Parathyroid adenoma (tissue), 2 donors: ENCODE data around the gene EIF2AK3.

Experiments
- H2AFZ ChIP-seq: fragments of 300-600 bp; sonication (generic); one replicate; pipeline ENCODE4 v1.7.0; 2017; ENCODE audit warnings: antibody characterized with exemption, mild to moderate bottlenecking
- H3K27ac ChIP-seq: fragments of 300-600 bp; sonication (generic); one replicate; pipeline ENCODE4 v1.7.0; 2017
- H3K27me3 ChIP-seq: fragments of 300-600 bp; sonication (generic); one replicate; pipeline ENCODE4 v1.7.0; 2017; ENCODE audit warnings: low read length; ENCODE audit not compliant: control insufficient read depth, insufficient read depth
- H3K36me3 ChIP-seq: fragments of 300-600 bp; sonication (generic); one replicate; pipeline ENCODE4 v1.7.0; 2017; ENCODE audit warnings: low read length; ENCODE audit not compliant: control insufficient read depth, insufficient read depth
- H3K4me1 ChIP-seq: fragments of 300-600 bp; sonication (generic); one replicate; pipeline ENCODE4 v1.7.0; 2017; ENCODE audit warnings: control low read depth
- H3K4me2 ChIP-seq: fragments of 300-600 bp; sonication (generic); one replicate; pipeline ENCODE4 v1.7.0; 2017; ENCODE audit warnings: low read length
- H3K4me3 ChIP-seq: fragments of 300-600 bp; sonication (generic); one replicate; pipeline ENCODE4 v1.7.0; 2017; ENCODE audit warnings: low read depth, low read length
- H3K79me2 ChIP-seq: fragments of 300-600 bp; sonication (generic); one replicate; pipeline ENCODE4 v1.7.0; 2017; ENCODE audit warnings: control low read depth
- H3K9ac ChIP-seq: fragments of 300-600 bp; sonication (generic); one replicate; pipeline ENCODE4 v1.7.0; 2017; ENCODE audit warnings: mild to moderate bottlenecking
- H3K9me3 ChIP-seq: fragments of 300-600 bp; sonication (generic); one replicate; pipeline ENCODE4 v1.7.0; 2017; ENCODE audit warnings: low read length; ENCODE audit not compliant: control insufficient read depth
- TF ChIP-seq, protein P1 (sequence below): fragments of 300-600 bp; sonication (generic); IDR thresholded peaks from one replicate; pipeline ENCODE4 v1.7.0; 2017; ENCODE audit warnings: antibody characterized with exemption, mild to moderate bottlenecking
- donor health status: primary hyperparathyroidism.

Gene EIF2AK3

DNA sequence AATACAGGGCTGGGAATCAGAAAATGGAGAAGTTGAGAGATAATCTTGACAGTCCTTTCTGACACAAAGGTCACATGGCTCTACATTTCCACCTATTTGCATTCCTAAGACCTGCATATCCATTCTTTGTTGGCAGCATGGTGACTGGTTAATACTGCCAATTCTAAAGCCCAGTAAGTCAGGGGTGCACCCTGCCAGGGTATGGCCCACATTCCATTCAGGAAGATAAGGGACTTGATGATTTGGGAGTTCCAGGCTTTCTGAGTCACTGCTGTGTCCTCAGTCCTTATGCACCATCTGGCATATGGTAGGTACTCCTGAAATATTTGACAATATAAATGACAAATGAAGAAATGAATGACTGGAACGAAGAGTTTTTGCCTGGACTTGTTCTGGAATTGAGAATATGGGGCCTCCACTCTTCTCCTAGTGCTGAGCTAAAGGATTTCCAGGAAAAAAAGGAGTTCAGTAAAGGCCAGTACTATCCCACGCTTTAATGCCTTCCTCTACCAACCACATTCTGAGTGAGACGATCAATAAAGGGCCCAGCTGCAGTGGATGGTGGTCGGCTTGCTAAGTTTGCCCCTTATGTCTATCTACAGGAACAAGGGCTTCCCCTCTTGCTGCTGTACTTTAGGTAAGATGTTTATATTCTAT, 31.7 kb upstream of the EIF2AK3 start:
- peaks cover 6% of the 10 kb centered on the region for H3K4me1 ChIP-seq
- no peaks in the 10 kb centered on the region for H3K27me3 ChIP-seq
- TF ChIP-seq, protein P1, sequence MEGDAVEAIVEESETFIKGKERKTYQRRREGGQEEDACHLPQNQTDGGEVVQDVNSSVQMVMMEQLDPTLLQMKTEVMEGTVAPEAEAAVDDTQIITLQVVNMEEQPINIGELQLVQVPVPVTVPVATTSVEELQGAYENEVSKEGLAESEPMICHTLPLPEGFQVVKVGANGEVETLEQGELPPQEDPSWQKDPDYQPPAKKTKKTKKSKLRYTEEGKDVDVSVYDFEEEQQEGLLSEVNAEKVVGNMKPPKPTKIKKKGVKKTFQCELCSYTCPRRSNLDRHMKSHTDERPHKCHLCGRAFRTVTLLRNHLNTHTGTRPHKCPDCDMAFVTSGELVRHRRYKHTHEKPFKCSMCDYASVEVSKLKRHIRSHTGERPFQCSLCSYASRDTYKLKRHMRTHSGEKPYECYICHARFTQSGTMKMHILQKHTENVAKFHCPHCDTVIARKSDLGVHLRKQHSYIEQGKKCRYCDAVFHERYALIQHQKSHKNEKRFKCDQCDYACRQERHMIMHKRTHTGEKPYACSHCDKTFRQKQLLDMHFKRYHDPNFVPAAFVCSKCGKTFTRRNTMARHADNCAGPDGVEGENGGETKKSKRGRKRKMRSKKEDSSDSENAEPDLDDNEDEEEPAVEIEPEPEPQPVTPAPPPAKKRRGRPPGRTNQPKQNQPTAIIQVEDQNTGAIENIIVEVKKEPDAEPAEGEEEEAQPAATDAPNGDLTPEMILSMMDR, result no peak
- H3K4me2 ChIP-seq, result no peak overlapping the region
- no peaks in the 10 kb centered on the region for H3K79me2 ChIP-seq
- peak overlapping the region; percentile 37 for H3K27ac ChIP-seq
- peak overlapping the region; percentile 74 for H2AFZ ChIP-seq
- H3K36me3 ChIP-seq, result no peaks in the 10 kb centered on the region
- H3K9me3 ChIP-seq, result no peaks in the 10 kb centered on the region
- no peak overlapping the region for H3K9ac ChIP-seq
- no peak overlapping the region for H3K4me3 ChIP-seq

DNA sequence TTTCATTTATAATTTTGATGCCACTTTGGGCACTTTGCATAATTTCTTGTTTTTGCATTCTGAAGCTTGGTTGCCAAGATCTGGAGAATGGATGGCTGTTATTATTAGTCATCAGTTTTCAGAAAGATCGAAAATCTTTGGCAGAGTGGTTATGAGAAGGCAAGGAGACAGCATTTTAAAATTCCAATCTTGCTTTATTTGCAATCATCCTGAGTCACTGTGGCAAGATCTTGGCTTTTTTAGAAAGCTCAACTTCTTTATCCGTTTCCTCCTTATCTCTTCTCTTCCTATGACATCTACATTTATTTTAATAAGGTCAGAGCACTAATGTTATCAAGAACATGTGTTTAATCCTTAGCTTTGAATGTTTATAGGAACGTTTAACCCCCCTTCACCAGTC, 31.1 kb upstream of the EIF2AK3 start:
- H3K79me2 ChIP-seq, result no peaks in the 10 kb centered on the region
- TF ChIP-seq, protein P1, result no peak
- no peak overlapping the region for H3K4me2 ChIP-seq
- no peaks in the 10 kb centered on the region for H3K36me3 ChIP-seq
- H3K27ac ChIP-seq, result peak overlapping the region; percentile 37
- H3K4me3 ChIP-seq, result no peak overlapping the region
- peaks cover 6% of the 10 kb centered on the region for H3K4me1 ChIP-seq
- H3K27me3 ChIP-seq, result no peaks in the 10 kb centered on the region
- H3K9ac ChIP-seq, result no peak overlapping the region
- H2AFZ ChIP-seq, result peak overlapping the region; percentile 74
- no peaks in the 10 kb centered on the region for H3K9me3 ChIP-seq

DNA sequence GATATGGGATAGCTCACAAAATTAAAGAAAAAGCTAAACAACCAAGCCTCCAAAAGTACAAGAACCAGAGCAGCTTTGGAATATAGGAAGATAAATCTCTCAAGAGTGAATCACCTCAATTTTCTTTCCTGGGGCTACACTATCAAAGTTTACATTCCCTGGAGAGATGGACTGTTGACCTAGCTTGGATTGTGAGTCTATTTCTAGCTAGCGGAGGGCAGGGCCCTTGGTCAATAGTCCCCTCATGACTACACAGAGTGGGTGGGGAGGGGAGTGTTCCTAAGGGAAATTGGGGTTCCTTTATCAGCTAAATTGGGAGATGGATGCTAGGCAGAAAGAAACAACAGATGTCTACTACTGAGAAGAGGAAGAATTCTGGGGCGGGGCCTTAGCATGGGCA, 29.9 kb upstream of the EIF2AK3 start:
- Histone ChIP-seq H3K27ac (no peak overlapping the region), H3K36me3 (no peaks in the 10 kb centered on the region), H3K4me3 (no peak overlapping the region), H3K4me1 (peaks cover 6% of the 10 kb centered on the region), H3K9ac (no peak overlapping the region), H3K27me3 (no peaks in the 10 kb centered on the region), H3K4me2 (no peak overlapping the region), H3K9me3 (no peaks in the 10 kb centered on the region), H3K79me2 (no peaks in the 10 kb centered on the region), H2AFZ (no peak overlapping the region)
- TF ChIP-seq, protein P1, result no peak

DNA sequence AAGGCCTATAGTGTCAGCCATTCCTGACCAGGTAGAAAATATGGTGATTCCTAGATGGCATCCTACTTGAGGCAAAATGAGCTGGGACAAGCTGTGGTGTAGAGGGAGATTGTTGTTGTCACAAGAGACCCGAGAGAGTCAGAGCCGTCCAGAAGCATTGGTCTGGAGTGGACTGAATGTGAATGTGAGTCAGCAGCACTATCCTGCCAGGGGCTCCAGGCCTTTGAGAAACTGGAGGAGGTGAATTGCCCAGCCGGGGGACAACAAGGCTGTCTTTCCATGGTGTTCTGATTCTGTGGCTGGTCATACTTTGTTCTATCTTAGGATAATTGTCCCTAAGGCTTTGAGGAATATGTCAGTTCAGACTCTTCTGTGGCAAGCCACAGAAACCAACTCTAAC, 29.4 kb upstream of the EIF2AK3 start:
- no peaks in the 10 kb centered on the region for H3K27me3 ChIP-seq
- H3K27ac ChIP-seq, result no peak overlapping the region
- H3K9ac ChIP-seq, result no peak overlapping the region
- TF ChIP-seq, protein P1, result no peak
- no peaks in the 10 kb centered on the region for H3K9me3 ChIP-seq
- H3K4me1 ChIP-seq, result peaks cover 6% of the 10 kb centered on the region
- no peak overlapping the region for H2AFZ ChIP-seq
- H3K79me2 ChIP-seq, result no peaks in the 10 kb centered on the region
- H3K36me3 ChIP-seq, result no peaks in the 10 kb centered on the region
- no peak overlapping the region for H3K4me2 ChIP-seq
- no peak overlapping the region for H3K4me3 ChIP-seq

DNA sequence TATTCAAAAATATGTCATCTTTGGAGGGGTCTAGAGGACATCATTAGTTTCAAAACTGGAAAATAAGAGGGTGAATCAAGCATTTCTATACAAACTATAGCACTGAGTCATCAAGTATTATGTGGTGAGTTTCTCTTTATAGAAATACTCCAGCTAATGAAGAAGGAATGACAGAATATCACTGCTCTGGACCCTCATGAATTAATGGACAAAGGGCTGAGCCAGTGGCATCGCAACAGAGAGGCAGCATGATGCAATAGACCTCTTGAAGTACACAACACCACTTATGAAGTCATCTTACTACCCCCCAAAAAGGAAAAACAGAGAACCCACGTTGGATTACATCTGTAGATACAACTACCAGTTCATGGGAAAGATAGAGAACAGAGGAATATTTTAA, 27.4 kb upstream of the EIF2AK3 start:
- TF ChIP-seq, protein P1, result no peak
- no peak overlapping the region for H3K4me2 ChIP-seq
- no peak overlapping the region for H3K27ac ChIP-seq
- H3K4me3 ChIP-seq, result no peak overlapping the region
- H3K79me2 ChIP-seq, result no peaks in the 10 kb centered on the region
- peaks cover 6% of the 10 kb centered on the region for H3K4me1 ChIP-seq
- no peaks in the 10 kb centered on the region for H3K9me3 ChIP-seq
- no peaks in the 10 kb centered on the region for H3K36me3 ChIP-seq
- no peak overlapping the region for H3K9ac ChIP-seq
- H2AFZ ChIP-seq, result no peak overlapping the region
- H3K27me3 ChIP-seq, result no peaks in the 10 kb centered on the region
